Pancreas (tissue), 10 donors: ENCODE results near the gene KLHL1. TPM values are rescaled to one million over a fixed set of nuclear protein-coding genes. Genes with fewer than 3 reads are reported as not detected.

Experiments
- ATAC-seq, 4 donors: fragments of 200-7000 bp; cut with Tn5 transposase; one replicate each; pipeline versions ENCODE4 v1.8.0 to v1.9.1; 2020; ENCODE audit warnings: mild to moderate bottlenecking in 4 of 4, moderate library complexity in 4 of 4
- DNase-seq, 6 donors: peaks; one replicate each; pipeline ENCODE4 v3.0.0-alpha.2; 2020
- FAIRE-seq: peaks from 2 replicates; lab custom pipeline; 2012; peaks lifted over from hg19 to GRCh38; lab: Jason Lieb, UNC
- H3K27ac ChIP-seq, 4 donors: fragments of 200-600 bp; sonication (generic); 1 replicate in 3 of 4; 2 replicates in 1 of 4; pipeline versions ENCODE4 v1.5.0 to v1.8.0; 2020
- H3K27me3 ChIP-seq, 4 donors: fragments of 200-600 bp; one replicate each; pipeline ENCODE4 v1.8.0; 2021
- H3K36me3 ChIP-seq, 3 donors: fragments of 200-600 bp; sonication (generic) in 1 of 3; one replicate each; pipeline versions ENCODE4 v1.5.0 to v1.8.0; 2020 to 2021
- H3K4me1 ChIP-seq, 3 donors: fragments of 200-600 bp; one replicate each; pipeline ENCODE4 v1.8.0; 2021
- H3K4me3 ChIP-seq, 4 donors: fragments of 200-600 bp; sonication (generic) in 2 of 4; one replicate each; pipeline versions ENCODE4 v1.5.0 to v1.8.0; 2020 to 2021
- H3K9me3 ChIP-seq, 4 donors: fragments of 200-600 bp; one replicate each; pipeline ENCODE4 v1.8.0; 2021
- WGBS, 2 donors: extraction: QIAGEN DNeasy Blood & Tissue Kit; methylation state at CpG; one replicate each; pipeline ENCODE4 v1.1.7; 2013; 5-methylcytosine and 5-hydroxymethylcytosine counted together
- intact Hi-C, 3 donors: fragments of 100-400 bp; cut with DNase I; formaldehyde crosslinking; loops; one replicate each; pipeline versions ENCODE4 v1.11.1 to v1.14.2; 2022
- polyA plus RNA-seq, 2 donors: library from polyadenylated mRNA; stranded (reverse); fragments of 200-250 nt; gene quantifications; one replicate each; pipeline ENCODE4 v1.2.3, GENCODE V29; 2013
- total RNA-seq, 6 donors: library from RNA; stranded (reverse); fragmentation: NEBNext Ultra II Directional in 4 of 6; extraction: Animal tissue kit (Norgen Biotek cat#: 25700) in 4 of 6; gene quantifications; one replicate each; pipeline versions ENCODE4 v1.2.1 to v1.2.4, GENCODE V29; 2021 to 2023
- TF ChIP-seq, protein P1 (sequence below), 4 donors: fragments of 200-600 bp; sonication (generic) in 3 of 4; IDR thresholded peaks; one replicate each; pipeline versions ENCODE4 v1.5.0 to v1.8.0; 2021; ENCODE audit warnings: antibody characterized with exemption in 4 of 4
- donor health status: healthy with polysubstance abuse.
- donor health status: DM: no; HTN: no; CAD: no; lungs with moderate emphysema.
- donor health status: DM: no; HTN: no; CAD: no.
- donor health status: control.
- donor health status: control.
- donor health status: Bipolar disorder and iron deficiency.
- donor health status: DM: yes; HTN: yes; CAD: no.
- donor health status: DM: no; HTN: no; CAD: no.
- donor health status: DM: no; HTN: no; CAD: no.
- donor health status: DM: yes; HTN: yes; CAD: no.

Gene KLHL1
- total and polyA plus RNA-seq, 8 donors: 0.04 to 0.59 (median 0.14) TPM; not detected in 3

DNA sequence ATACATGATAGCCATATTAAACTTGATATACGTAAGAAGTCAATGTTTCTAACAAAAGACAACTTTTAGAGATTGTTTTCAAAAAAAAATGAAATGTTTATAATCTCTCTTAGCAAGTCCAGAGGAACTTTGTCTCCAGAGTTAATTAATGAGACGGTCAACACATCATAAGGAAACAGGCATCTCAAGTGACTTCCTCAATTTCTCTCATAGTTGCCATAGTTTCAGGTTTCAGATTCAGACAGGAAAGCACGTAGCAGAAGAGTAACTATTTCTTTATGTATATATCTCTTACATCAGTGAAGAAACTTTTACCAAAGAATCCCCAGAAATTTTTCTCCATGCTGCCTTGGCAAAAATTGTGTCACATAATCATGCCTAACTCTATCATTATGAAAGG is 160.2 kb downstream of the KLHL1 start:
- intact Hi-C loops: no loop called here
- H3K4me3 ChIP-seq: no peak overlapping the region
- no peak overlapping the region for H3K27ac ChIP-seq
- no peaks in the 10 kb centered on the region for H3K9me3 ChIP-seq
- 42 to 53% methylated on average over 3 of the region's 3 CpGs for WGBS, 2 donors
- FAIRE-seq (no peak), ATAC-seq (no peak), DNase-seq (no peak)
- no peaks in the 10 kb centered on the region for H3K4me1 ChIP-seq
- no peaks in the 10 kb centered on the region for H3K36me3 ChIP-seq
- H3K27me3 ChIP-seq: no peaks in the 10 kb centered on the region
- TF ChIP-seq, protein P1, sequence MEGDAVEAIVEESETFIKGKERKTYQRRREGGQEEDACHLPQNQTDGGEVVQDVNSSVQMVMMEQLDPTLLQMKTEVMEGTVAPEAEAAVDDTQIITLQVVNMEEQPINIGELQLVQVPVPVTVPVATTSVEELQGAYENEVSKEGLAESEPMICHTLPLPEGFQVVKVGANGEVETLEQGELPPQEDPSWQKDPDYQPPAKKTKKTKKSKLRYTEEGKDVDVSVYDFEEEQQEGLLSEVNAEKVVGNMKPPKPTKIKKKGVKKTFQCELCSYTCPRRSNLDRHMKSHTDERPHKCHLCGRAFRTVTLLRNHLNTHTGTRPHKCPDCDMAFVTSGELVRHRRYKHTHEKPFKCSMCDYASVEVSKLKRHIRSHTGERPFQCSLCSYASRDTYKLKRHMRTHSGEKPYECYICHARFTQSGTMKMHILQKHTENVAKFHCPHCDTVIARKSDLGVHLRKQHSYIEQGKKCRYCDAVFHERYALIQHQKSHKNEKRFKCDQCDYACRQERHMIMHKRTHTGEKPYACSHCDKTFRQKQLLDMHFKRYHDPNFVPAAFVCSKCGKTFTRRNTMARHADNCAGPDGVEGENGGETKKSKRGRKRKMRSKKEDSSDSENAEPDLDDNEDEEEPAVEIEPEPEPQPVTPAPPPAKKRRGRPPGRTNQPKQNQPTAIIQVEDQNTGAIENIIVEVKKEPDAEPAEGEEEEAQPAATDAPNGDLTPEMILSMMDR (IDR thresholded peaks at IDR 0.05): no peak

- intact Hi-C loops: no loop called here
- no peak overlapping the region for H3K4me3 ChIP-seq
- FAIRE-seq (no peak), ATAC-seq (no peak), DNase-seq (no peak)
- TF ChIP-seq, protein P1 (IDR thresholded peaks at IDR 0.05): no peak
- WGBS, 2 donors: 51 to 53% methylated on average over 2 of the region's 2 CpGs
- H3K27ac ChIP-seq: no peak overlapping the region
- no peaks in the 10 kb centered on the region for H3K4me1 ChIP-seq
- H3K9me3 ChIP-seq: no peaks in the 10 kb centered on the region
- H3K27me3 ChIP-seq: no peaks in the 10 kb centered on the region
- H3K36me3 ChIP-seq: no peaks in the 10 kb centered on the region
Observed at GRCh38 chr13:69947582-69947981, 160.7 kb downstream of the KLHL1 start.

DNA sequence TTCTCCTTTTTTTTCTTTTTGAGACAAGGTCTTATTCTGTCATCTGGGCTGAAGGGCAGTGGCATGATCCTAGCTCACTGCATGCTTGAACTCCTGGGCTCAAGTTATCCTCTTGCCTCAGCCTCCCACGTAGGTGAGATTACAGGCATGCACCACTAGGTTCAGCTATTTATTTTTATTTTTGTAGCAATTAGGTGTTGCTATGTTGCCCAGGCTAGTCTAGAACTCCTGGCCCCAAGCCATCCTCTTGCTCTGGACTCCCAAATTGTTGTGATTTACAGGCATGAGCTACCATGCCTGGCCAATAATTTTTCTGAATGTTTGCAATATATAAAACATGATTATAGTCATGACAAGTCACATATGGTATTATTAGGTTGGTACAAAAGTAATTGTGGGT is 161.7 kb downstream of the KLHL1 start:
- no peak overlapping the region for H3K27ac ChIP-seq

DNA sequence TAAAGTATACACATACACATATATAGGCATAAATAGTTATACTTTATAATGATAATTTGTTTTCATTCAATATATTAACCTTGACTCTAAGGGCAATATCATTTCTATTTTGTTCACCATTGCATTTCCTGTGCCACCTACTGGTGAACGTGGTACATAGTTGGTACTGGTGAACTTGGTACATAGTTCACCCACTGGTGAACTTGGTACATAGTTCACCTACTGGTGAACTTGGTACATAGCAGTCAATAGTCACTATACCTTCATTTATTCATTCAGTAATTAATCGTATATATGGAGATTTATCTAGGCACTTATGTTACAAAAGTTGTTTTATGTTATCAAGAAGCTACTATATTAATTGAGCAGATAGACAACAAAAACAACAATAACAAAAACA is 173.2 kb downstream of the KLHL1 start:
- ATAC-seq: no peak
- Histone ChIP-seq H3K27me3 (no peaks in the 10 kb centered on the region), H3K27ac (no peak overlapping the region), H3K36me3 (no peaks in the 10 kb centered on the region), H3K4me1 (no peaks in the 10 kb centered on the region), H3K9me3 (no peaks in the 10 kb centered on the region), H3K4me3 (no peak overlapping the region)
- intact Hi-C loops: no loop called here
- WGBS, 2 donors: 58 to 72% methylated on average over 2 of the region's 2 CpGs
- DNase-seq: no peak
- FAIRE-seq: no peak
- TF ChIP-seq, protein P1 (IDR thresholded peaks at IDR 0.05): no peak

More for the DNA sequence above, 161.7 kb downstream of the KLHL1 start:
- 59 to 64% methylated on average over 1 of the region's 1 CpG for WGBS, 2 donors
- no peak overlapping the region for H3K4me3 ChIP-seq
- DNase-seq: no peak
- TF ChIP-seq, protein P1 (IDR thresholded peaks at IDR 0.05): no peak
- no peak for ATAC-seq
- no peaks in the 10 kb centered on the region for H3K9me3 ChIP-seq
- H3K4me1 ChIP-seq: no peaks in the 10 kb centered on the region
- no peak for FAIRE-seq
- intact Hi-C loops: no loop called here
- H3K27me3 ChIP-seq: no peaks in the 10 kb centered on the region
- H3K36me3 ChIP-seq: no peaks in the 10 kb centered on the region

DNA sequence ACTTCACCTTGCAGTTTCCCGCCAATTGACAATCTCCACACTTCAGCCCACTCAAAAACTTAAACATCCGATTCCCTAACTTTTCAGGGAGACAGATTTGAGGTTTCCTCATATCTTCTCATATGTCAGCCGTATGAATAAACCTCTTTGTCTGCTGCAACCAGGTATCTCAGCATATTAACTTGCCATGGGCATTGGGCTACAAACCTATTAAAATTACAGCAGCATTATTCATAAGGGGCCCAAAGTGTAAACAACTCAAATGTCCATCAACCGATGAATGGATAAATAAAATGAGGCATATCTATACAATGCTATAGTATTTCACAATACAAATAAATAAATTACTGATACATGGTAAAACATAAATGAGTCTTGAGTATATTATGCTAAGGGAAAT is 180.0 kb downstream of the KLHL1 start:
- FAIRE-seq (no peak), DNase-seq (no peak), ATAC-seq (no peak)
- intact Hi-C loops: no loop called here
- TF ChIP-seq, protein P1 (IDR thresholded peaks at IDR 0.05): no peak
- no peaks in the 10 kb centered on the region for H3K36me3 ChIP-seq
- H3K9me3 ChIP-seq: no peaks in the 10 kb centered on the region
- no peak overlapping the region for H3K27ac ChIP-seq
- no peaks in the 10 kb centered on the region for H3K27me3 ChIP-seq
- 69 to 79% methylated on average over 4 of the region's 4 CpGs for WGBS, 2 donors
- no peak overlapping the region for H3K4me3 ChIP-seq
- H3K4me1 ChIP-seq: no peaks in the 10 kb centered on the region
